Osteocyte (in vitro differentiated cells): ENCODE measurements around the gene TMEM178B. TPM values are rescaled to one million over a fixed set of nuclear protein-coding genes. Genes with fewer than 3 reads are reported as not detected.
"Not testable (repeated sequence)": the region's sequence is repeated elsewhere in the genome, so short reads cannot be mapped to it uniquely, and the experiment has no call there.

Source experiments
- DNase-seq: peaks from one replicate; pipeline ENCODE4 v3.0.0; 2021; ENCODE audit warnings: mixed read lengths; ENCODE audit not compliant: unreplicated experiment; ENCODE audit errors: extremely low spot score
- H3K27ac Mint-ChIP-seq: one replicate; pipeline ENCODE4 v1.8.0; 2021; ENCODE audit warnings: mild to moderate bottlenecking, mixed read lengths; ENCODE audit not compliant: unreplicated experiment
- H3K27me3 Mint-ChIP-seq: one replicate; pipeline ENCODE4 v1.8.0; 2021; ENCODE audit warnings: mixed read lengths; ENCODE audit not compliant: unreplicated experiment
- H3K36me3 Mint-ChIP-seq: one replicate; pipeline ENCODE4 v1.8.0; 2021; ENCODE audit warnings: mixed read lengths; ENCODE audit not compliant: unreplicated experiment
- H3K4me1 Mint-ChIP-seq: one replicate; pipeline ENCODE4 v1.8.0; 2021; ENCODE audit warnings: mixed read lengths; ENCODE audit not compliant: unreplicated experiment
- H3K4me3 Mint-ChIP-seq: one replicate; pipeline ENCODE4 v1.8.0; 2021; ENCODE audit warnings: mild to moderate bottlenecking, moderate library complexity, mixed read lengths; ENCODE audit not compliant: unreplicated experiment
- H3K9me3 Mint-ChIP-seq: one replicate; pipeline ENCODE4 v1.8.0; 2021; ENCODE audit warnings: mixed read lengths; ENCODE audit not compliant: unreplicated experiment
- total RNA-seq: library from RNA; stranded (reverse); gene quantifications from 2 replicates; pipeline ENCODE4 v1.2.1, GENCODE V29; 2021
- TF ChIP-seq, protein P1 (sequence below): fragments of 200-600 bp; sonication (generic); IDR thresholded peaks from 2 replicates; pipeline ENCODE4 v1.5.0; 2021; ENCODE audit warnings: antibody characterized with exemption, mild to moderate bottlenecking, moderate library complexity

The TMEM178B gene
- total RNA-seq, 1 donor from 2014 or later = 0.70 TPM

DNA sequence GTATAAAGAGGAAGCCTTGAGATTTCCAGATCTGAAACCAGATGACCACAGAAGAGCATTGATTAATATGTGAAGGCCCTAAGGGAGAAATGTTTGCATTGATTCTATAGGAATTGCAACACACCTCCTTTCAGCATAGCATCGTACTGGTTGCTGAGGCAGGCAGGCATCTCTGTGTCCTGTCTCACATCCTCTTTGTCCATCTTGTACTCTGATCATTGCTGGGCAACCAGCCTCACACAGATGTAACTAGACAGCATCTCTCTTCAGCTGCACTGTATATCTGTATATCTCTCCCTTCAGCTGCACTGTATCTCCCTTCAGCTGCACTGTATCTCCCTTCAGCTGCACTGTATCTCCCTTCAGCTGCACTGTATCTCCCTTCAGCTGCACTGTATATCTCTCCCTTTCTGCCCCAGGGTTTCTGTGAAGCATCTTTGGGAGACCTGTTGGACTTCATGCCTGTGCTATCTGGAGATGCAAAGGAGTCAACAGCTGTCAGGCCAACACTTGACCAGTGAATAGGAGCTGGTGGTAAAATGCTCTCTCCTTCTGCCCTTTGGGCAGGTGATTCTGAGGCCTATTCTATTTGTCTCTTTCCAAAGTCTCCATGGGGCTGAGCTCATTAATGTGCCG, 40.3 kb downstream of the TMEM178B start:
- Mint-ChIP-seq H3K4me3 (no peak overlapping the region), H3K36me3 (no peaks in the 10 kb centered on the region), H3K27me3 (no peaks in the 10 kb centered on the region), H3K9me3 (no peaks in the 10 kb centered on the region), H3K4me1 (no peaks in the 10 kb centered on the region), H3K27ac (no peak overlapping the region)
- DNase-seq = no peak
- TF ChIP-seq, protein P1, sequence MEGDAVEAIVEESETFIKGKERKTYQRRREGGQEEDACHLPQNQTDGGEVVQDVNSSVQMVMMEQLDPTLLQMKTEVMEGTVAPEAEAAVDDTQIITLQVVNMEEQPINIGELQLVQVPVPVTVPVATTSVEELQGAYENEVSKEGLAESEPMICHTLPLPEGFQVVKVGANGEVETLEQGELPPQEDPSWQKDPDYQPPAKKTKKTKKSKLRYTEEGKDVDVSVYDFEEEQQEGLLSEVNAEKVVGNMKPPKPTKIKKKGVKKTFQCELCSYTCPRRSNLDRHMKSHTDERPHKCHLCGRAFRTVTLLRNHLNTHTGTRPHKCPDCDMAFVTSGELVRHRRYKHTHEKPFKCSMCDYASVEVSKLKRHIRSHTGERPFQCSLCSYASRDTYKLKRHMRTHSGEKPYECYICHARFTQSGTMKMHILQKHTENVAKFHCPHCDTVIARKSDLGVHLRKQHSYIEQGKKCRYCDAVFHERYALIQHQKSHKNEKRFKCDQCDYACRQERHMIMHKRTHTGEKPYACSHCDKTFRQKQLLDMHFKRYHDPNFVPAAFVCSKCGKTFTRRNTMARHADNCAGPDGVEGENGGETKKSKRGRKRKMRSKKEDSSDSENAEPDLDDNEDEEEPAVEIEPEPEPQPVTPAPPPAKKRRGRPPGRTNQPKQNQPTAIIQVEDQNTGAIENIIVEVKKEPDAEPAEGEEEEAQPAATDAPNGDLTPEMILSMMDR = no peak

DNA sequence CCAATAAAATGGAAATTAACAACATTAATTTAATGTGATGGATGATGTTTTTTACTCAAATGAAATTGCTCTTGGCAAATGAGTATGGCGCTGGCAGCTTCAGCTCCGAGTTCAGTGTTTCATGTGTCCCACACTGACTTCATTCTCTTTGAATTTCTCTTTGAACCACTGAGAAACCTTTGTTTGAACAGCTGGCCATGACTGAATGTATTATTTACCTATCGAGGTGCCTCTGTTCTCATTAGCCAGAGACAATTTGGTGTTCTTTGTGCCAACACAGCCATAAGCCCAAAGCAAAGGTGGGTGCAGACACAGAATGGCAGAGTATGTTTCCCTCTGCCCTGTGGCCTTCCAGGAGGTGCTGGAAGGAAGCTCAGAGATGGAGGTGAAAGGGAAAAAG, 42.1 kb downstream of the TMEM178B start:
- H3K4me3 Mint-ChIP-seq = no peak overlapping the region
- TF ChIP-seq, protein P1 = no peak
- no peak for DNase-seq
- no peaks in the 10 kb centered on the region for H3K36me3 Mint-ChIP-seq
- no peaks in the 10 kb centered on the region for H3K9me3 Mint-ChIP-seq
- H3K27ac Mint-ChIP-seq = no peak overlapping the region
- no peaks in the 10 kb centered on the region for H3K27me3 Mint-ChIP-seq
- no peaks in the 10 kb centered on the region for H3K4me1 Mint-ChIP-seq

DNA sequence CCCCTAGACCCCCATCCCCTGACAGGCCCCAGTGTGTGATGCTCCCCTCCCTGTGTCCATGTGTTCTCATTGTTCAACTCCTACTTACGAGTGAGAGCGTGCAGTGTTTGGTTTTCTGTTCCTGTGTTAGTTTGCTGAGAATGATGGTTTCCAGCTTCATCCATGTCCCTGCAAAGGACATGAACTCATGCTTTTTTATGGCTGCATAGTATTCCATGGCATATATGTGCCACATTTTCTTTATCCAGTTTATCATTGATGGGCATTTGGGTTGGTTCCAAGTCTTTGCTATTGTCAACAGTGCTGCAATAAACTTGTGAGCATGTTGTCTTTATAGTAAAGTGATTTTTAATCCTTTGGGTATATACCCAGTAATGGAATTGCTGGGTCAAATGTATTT, 42.8 kb downstream of the TMEM178B start:
- H3K4me3 Mint-ChIP-seq, H3K27ac Mint-ChIP-seq, H3K27me3 Mint-ChIP-seq, H3K4me1 Mint-ChIP-seq, DNase-seq, H3K36me3 Mint-ChIP-seq, H3K9me3 Mint-ChIP-seq: not testable (repeated sequence)

DNA sequence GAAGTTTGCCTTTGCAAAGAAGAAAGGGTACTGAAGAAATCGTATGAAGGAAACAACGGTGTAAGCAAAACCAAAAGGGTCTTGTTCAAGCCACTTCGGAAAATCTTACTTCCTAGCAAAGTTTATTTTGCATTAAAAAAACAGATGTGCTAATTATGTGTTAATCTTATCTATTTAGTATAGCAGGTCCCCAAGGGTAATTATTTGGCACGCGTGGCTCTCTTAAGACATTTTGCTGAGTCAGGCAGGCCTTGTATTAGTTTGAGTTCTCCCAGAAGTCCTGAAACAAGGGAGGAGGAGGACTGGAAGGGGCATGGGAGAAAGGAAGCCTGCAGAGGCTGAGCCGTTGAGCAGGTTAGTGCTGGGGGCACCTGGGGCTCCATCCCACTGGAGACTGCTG, 44.9 kb downstream of the TMEM178B start:
- H3K27ac Mint-ChIP-seq = no peak overlapping the region
- no peaks in the 10 kb centered on the region for H3K36me3 Mint-ChIP-seq
- H3K27me3 Mint-ChIP-seq = peaks cover 2% of the 10 kb centered on the region
- H3K4me3 Mint-ChIP-seq = no peak overlapping the region
- no peaks in the 10 kb centered on the region for H3K4me1 Mint-ChIP-seq
- no peak for DNase-seq
- no peaks in the 10 kb centered on the region for H3K9me3 Mint-ChIP-seq
- TF ChIP-seq, protein P1 = no peak

DNA sequence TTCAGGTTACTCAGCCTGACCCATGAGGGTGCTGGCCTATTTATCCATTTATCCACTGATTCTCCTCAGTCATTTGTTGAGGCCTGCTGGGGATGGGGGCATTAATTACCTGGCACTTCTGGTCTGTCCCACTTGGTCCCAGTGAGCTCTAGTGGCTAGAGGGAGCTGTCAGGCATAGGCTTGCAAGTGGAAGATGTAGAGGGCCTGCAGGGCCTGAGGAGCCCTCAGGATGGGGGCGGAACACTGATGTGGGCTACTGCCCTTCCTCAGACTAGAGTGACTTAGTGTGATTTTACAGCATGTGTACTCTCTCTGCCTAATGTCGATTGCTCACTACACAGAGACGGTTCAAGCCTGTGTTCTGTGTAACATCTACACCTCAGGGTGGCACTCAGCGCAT, 45.3 kb downstream of the TMEM178B start:
- TF ChIP-seq, protein P1 = no peak
- no peak overlapping the region for H3K27ac Mint-ChIP-seq
- H3K36me3 Mint-ChIP-seq = no peaks in the 10 kb centered on the region
- no peak for DNase-seq
- no peak overlapping the region for H3K4me3 Mint-ChIP-seq
- H3K4me1 Mint-ChIP-seq = no peaks in the 10 kb centered on the region
- H3K9me3 Mint-ChIP-seq = no peaks in the 10 kb centered on the region
- peaks cover 2% of the 10 kb centered on the region for H3K27me3 Mint-ChIP-seq

DNA sequence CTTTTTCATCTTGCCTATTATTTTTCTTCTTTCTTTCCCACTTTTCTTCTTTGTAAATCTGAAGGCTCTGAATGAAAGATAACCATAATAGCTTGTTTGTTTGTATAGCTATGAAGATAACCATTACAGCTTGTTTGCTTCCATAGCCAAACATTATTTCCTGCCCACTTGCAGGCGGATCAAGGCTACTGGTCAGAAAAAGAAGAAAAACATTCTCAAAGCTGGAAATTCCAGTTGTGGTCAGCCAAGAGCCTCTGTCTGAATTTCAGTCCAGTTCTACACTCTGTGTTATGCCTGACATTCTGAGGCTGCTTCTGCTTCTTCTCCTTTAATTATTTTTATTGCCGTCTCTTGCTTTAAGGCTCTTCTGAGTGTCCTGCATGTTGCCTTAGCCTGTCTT, 48.9 kb downstream of the TMEM178B start:
- TF ChIP-seq, protein P1 = no peak
- Mint-ChIP-seq H3K4me3 (no peak overlapping the region), H3K4me1 (no peaks in the 10 kb centered on the region), H3K27me3 (peaks cover 2% of the 10 kb centered on the region), H3K27ac (no peak overlapping the region), H3K9me3 (no peaks in the 10 kb centered on the region), H3K36me3 (no peaks in the 10 kb centered on the region)
- no peak for DNase-seq
